Breast epithelium (tissue), 3 donors: ENCODE results near the gene APLF.

Experiments
- CTCF ChIP-seq, 3 donors: fragments of 450-650 bp; IDR thresholded peaks; one replicate each; pipeline ENCODE4 v1.5.1; 2016 to 2017; ENCODE audit warnings: antibody characterized with exemption in 3 of 3, mild to moderate bottlenecking in 3 of 3, moderate library complexity in 3 of 3
- POLR2A ChIP-seq: fragments of 450-650 bp; IDR thresholded peaks from one replicate; pipeline ENCODE4 v1.6.1; 2016; ENCODE audit warnings: antibody characterized with exemption, mild to moderate bottlenecking, moderate library complexity

- TF ChIP-seq CTCF (IDR thresholded peaks at IDR 0.05) (no peak), POLR2A (no peak)
These were observed 20.3 kb upstream of the APLF start for GRCh38 chr2:68447118-68447517.
